DND-41 (cell line): ENCODE data around the gene SLC17A4.

Experiments used
- EZH2 ChIP-seq: IDR thresholded peaks from 3 replicates; pipeline ENCODE4 v1.6.1; 2012; ENCODE audit warnings: borderline replicate concordance, low read depth, mild to moderate bottlenecking, moderate library complexity, low read length, inconsistent platforms; ENCODE audit not compliant: severe bottlenecking
- TF ChIP-seq, protein P1 (sequence below): IDR thresholded peaks from 2 replicates; pipeline ENCODE4 v1.5.1; 2012; ENCODE audit warnings: borderline replicate concordance, low read length, moderate library complexity, mild to moderate bottlenecking; ENCODE audit not compliant: poor library complexity, severe bottlenecking; ENCODE audit errors: extremely low read depth

DNA sequence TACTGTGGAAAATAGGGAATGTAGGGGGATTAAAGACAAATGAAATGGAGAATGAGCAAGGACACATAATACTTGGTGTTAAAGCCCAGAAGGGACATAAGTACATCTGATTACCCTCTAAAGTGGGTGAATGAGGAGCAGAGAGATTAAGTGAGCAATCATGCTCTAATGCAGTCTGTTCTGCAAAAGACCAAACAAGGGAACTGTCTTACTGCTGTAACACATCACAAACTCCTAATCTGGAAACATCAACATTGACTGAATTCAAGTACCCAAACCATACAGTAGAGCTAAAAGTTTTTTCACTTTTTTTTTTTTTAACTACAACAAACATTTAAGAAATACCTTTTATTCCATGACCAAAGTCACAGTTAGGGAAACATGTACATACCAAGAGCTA is 19.3 kb upstream of the SLC17A4 start:
- TF ChIP-seq, protein P1, sequence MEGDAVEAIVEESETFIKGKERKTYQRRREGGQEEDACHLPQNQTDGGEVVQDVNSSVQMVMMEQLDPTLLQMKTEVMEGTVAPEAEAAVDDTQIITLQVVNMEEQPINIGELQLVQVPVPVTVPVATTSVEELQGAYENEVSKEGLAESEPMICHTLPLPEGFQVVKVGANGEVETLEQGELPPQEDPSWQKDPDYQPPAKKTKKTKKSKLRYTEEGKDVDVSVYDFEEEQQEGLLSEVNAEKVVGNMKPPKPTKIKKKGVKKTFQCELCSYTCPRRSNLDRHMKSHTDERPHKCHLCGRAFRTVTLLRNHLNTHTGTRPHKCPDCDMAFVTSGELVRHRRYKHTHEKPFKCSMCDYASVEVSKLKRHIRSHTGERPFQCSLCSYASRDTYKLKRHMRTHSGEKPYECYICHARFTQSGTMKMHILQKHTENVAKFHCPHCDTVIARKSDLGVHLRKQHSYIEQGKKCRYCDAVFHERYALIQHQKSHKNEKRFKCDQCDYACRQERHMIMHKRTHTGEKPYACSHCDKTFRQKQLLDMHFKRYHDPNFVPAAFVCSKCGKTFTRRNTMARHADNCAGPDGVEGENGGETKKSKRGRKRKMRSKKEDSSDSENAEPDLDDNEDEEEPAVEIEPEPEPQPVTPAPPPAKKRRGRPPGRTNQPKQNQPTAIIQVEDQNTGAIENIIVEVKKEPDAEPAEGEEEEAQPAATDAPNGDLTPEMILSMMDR, result no peak
- no peak for TF ChIP-seq EZH2
